PC-3 (cell line): ENCODE results near the gene TRABD2B. TPM values are rescaled to one million over a fixed set of nuclear protein-coding genes. Genes with fewer than 3 reads are reported as not detected.

ENCODE experiments used
- ATAC-seq: fragments of 200-7000 bp; cut with Tn5 transposase; 2 replicates; pipeline ENCODE4 v1.9.1; 2020; ENCODE audit warnings: mild to moderate bottlenecking, moderate library complexity
- BruUV-seq: library from RNA; stranded (reverse); fragments of 400-500 nt; replicated peaks from 2 replicates; lab custom pipeline; 2021; lab: Mats Ljungman, UMichigan
- CTCF ChIA-PET: fragments of 300-600 bp; sonication (Branson Sonifier 250); formaldehyde crosslinking; loops from one replicate; lab custom pipeline; 2022; ENCODE audit warnings: antibody characterized with exemption; lab: Charles Lee
- POLR2A ChIA-PET: fragments of 300-600 bp; sonication (Branson Sonifier 250); formaldehyde crosslinking; loops from one replicate; lab custom pipeline; 2022; ENCODE audit warnings: antibody characterized with exemption; ENCODE audit not compliant: unreplicated experiment; lab: Charles Lee
- DNase-seq: peaks from one replicate; pipeline ENCODE4 v3.0.0-alpha.2; 2015
- H2AFZ ChIP-seq: fragments of 300-600 bp; sonication (generic); 2 replicates; pipeline ENCODE4 v1.6.0; 2016; ENCODE audit warnings: antibody characterized with exemption, low read length
- H3F3A ChIP-seq: fragments of 300-600 bp; sonication (generic); one replicate; pipeline ENCODE4 v1.6.0; 2017; ENCODE audit warnings: antibody characterized with exemption, low read length, control low read depth, mild to moderate bottlenecking; ENCODE audit not compliant: unreplicated experiment
- H3K27ac ChIP-seq: fragments of 300-600 bp; sonication (generic); 2 replicates; pipeline ENCODE4 v1.5.1; 2016; ENCODE audit warnings: mild to moderate bottlenecking, low read length
- H3K27me3 ChIP-seq: fragments of 300-600 bp; sonication (generic); 2 replicates; pipeline ENCODE4 v1.6.1; 2016; ENCODE audit warnings: low read length, mixed read lengths
- H3K36me3 ChIP-seq: fragments of 300-600 bp; sonication (generic); 2 replicates; pipeline ENCODE4 v1.6.1; 2016; ENCODE audit warnings: low read depth, mixed run types, low read length, mixed read lengths
- H3K4me1 ChIP-seq: fragments of 300-600 bp; sonication (generic); 2 replicates; pipeline ENCODE4 v1.5.1; 2016; ENCODE audit warnings: low read length; ENCODE audit not compliant: insufficient read depth
- H3K4me2 ChIP-seq: fragments of 300-600 bp; sonication (generic); 2 replicates; pipeline ENCODE4 v1.6.0; 2016; ENCODE audit warnings: low read length
- H3K4me3 ChIP-seq: fragments of 300-600 bp; sonication (generic); 2 replicates; pipeline ENCODE4 v1.5.1; 2016; ENCODE audit warnings: mild to moderate bottlenecking, low read length, mixed read lengths
- H3K79me2 ChIP-seq: fragments of 300-600 bp; sonication (generic); 2 replicates; pipeline ENCODE4 v1.6.1; 2017; ENCODE audit warnings: low read length, mixed read lengths
- H3K9ac ChIP-seq: fragments of 300-600 bp; sonication (generic); 2 replicates; pipeline ENCODE4 v1.6.0; 2016; ENCODE audit warnings: mild to moderate bottlenecking, low read length
- H3K9me2 ChIP-seq: fragments of 300-600 bp; sonication (generic); replicated peaks from 2 replicates; pipeline ENCODE4 v1.6.1; 2016; ENCODE audit warnings: mixed run types, low read length, mixed read lengths
- H3K9me3 ChIP-seq: fragments of 300-600 bp; sonication (generic); 2 replicates; pipeline ENCODE4 v1.6.1; 2016; ENCODE audit warnings: low read length, mixed read lengths
- H4K20me1 ChIP-seq: fragments of 300-600 bp; sonication (generic); 2 replicates; pipeline ENCODE4 v1.6.1; 2016; ENCODE audit warnings: low read length, mixed read lengths
- EZH2 ChIP-seq: fragments of 300-600 bp; sonication (generic); IDR thresholded peaks from one replicate; pipeline ENCODE4 v1.6.1; 2017; ENCODE audit warnings: antibody characterized with exemption, mild to moderate bottlenecking, low read length; ENCODE audit not compliant: unreplicated experiment
- EZH2phosphoT487 ChIP-seq: fragments of 300-600 bp; sonication (generic); IDR thresholded peaks from 2 replicates; pipeline ENCODE4 v1.6.1; 2018; ENCODE audit warnings: mild to moderate bottlenecking, antibody characterized with exemption, low read length, borderline replicate concordance
- intact Hi-C: fragments of 100-400 bp; cut with micrococcal nuclease; formaldehyde crosslinking; loops from 2 replicates; pipeline ENCODE4 v1.9.0; 2023
- total RNA-seq: library from RNA; depleted of rRNA; stranded (reverse); fragments of >200 nt; gene quantifications from 2 replicates; pipeline ENCODE4 v1.2.3, GENCODE V29; 2014
- TF ChIP-seq, protein P1 (sequence below): fragments of 300-600 bp; sonication (generic); conservative IDR thresholded peaks from 2 replicates; pipeline ENCODE4 v1.5.1; 2017; ENCODE audit warnings: antibody characterized with exemption, low read depth, mild to moderate bottlenecking, low read length

Gene TRABD2B
- total RNA-seq, 1 experiment from 2014 or later = 0.44 TPM

DNA sequence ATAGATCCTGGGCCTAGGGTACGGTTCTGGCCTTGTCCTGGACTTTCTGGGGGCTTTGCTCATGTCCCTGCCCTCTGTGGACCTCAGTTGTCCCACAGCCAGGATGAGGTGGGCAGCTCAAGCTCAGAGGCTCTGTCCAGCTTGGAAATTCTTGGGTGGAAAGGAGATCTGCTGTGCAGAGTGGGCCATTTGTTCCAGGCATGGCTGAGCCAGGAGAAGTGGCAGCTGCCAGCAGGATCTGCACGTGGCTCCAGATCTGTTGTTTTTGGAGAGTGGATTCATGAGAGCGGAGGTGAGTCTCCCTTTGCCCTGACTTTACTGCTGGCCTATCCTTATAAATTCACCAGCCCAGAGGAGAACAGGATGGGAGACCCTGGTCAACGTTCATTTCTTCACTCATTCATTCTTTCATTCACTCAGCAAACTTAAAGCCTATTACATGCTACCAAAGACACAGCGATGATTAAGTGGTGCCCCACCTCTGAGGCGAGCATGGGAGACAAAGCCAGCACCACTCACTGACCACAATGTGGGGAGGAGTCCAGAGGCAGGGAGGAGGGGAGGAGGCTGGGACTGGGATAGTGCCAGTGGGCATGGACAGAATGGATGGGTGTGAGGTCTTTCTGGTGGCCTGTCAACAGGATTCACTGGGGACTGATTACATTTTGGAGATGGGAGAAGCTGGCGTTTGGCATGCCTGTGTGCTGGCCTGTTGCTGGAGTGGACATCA lies 205.1 kb downstream of the TRABD2B start:
- ATAC-seq (peak; percentile 77), DNase-seq (peak; percentile 60)
- no peak overlapping the region for H2AFZ ChIP-seq
- ChIA-PET POLR2A (no interaction called here), CTCF (no interaction called here)
- TF ChIP-seq EZH2phosphoT487 = no peak
- H3K36me3 ChIP-seq = no peaks in the 10 kb centered on the region
- H3K79me2 ChIP-seq = no peaks in the 10 kb centered on the region
- no peaks in the 10 kb centered on the region for H3K27me3 ChIP-seq
- no peaks in the 10 kb centered on the region for H3F3A ChIP-seq
- no peaks in the 10 kb centered on the region for H3K9me2 ChIP-seq
- H3K4me2 ChIP-seq = no peak overlapping the region
- no peak overlapping the region for H3K9ac ChIP-seq
- H3K4me3 ChIP-seq = no peak overlapping the region
- H4K20me1 ChIP-seq = no peaks in the 10 kb centered on the region
- no TSS peak for BruUV-seq
- intact Hi-C loops = no loop called here
- H3K4me1 ChIP-seq = peaks cover 12% of the 10 kb centered on the region
- no peak overlapping the region for H3K27ac ChIP-seq
- no peaks in the 10 kb centered on the region for H3K9me3 ChIP-seq

GRCh38 chr1:47788761-47789160 lies 208.4 kb downstream of the TRABD2B start:
- peak; percentile 56 for DNase-seq
- Histone ChIP-seq H3K9me3 (no peaks in the 10 kb centered on the region), H3K27me3 (no peaks in the 10 kb centered on the region), H4K20me1 (no peaks in the 10 kb centered on the region), H3K4me2 (no peak overlapping the region), H3K4me1 (peaks cover 12% of the 10 kb centered on the region), H3F3A (no peaks in the 10 kb centered on the region), H3K9me2 (no peaks in the 10 kb centered on the region), H3K36me3 (no peaks in the 10 kb centered on the region), H3K4me3 (no peak overlapping the region), H3K79me2 (no peaks in the 10 kb centered on the region), H2AFZ (no peak overlapping the region), H3K9ac (no peak overlapping the region), H3K27ac (no peak overlapping the region)
- no TSS peak for BruUV-seq
- CTCF ChIA-PET = no interaction called here
- intact Hi-C loops = loop anchor here (10.0 kb wide), 1 partner anchor 206 kb away; the partner anchor contains the start of gene TRABD2B
- no peak; the same call in 1 of the 2 replicates for ATAC-seq
- POLR2A ChIA-PET = interaction anchor here (0.6 kb wide), 1 partner anchor 274 kb away, joined by 3 read pairs; no protein-coding TSS in a partner anchor
- TF ChIP-seq, protein P1, sequence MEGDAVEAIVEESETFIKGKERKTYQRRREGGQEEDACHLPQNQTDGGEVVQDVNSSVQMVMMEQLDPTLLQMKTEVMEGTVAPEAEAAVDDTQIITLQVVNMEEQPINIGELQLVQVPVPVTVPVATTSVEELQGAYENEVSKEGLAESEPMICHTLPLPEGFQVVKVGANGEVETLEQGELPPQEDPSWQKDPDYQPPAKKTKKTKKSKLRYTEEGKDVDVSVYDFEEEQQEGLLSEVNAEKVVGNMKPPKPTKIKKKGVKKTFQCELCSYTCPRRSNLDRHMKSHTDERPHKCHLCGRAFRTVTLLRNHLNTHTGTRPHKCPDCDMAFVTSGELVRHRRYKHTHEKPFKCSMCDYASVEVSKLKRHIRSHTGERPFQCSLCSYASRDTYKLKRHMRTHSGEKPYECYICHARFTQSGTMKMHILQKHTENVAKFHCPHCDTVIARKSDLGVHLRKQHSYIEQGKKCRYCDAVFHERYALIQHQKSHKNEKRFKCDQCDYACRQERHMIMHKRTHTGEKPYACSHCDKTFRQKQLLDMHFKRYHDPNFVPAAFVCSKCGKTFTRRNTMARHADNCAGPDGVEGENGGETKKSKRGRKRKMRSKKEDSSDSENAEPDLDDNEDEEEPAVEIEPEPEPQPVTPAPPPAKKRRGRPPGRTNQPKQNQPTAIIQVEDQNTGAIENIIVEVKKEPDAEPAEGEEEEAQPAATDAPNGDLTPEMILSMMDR = no peak
- TF ChIP-seq EZH2phosphoT487 = no peak
- no peak for TF ChIP-seq EZH2

DNA sequence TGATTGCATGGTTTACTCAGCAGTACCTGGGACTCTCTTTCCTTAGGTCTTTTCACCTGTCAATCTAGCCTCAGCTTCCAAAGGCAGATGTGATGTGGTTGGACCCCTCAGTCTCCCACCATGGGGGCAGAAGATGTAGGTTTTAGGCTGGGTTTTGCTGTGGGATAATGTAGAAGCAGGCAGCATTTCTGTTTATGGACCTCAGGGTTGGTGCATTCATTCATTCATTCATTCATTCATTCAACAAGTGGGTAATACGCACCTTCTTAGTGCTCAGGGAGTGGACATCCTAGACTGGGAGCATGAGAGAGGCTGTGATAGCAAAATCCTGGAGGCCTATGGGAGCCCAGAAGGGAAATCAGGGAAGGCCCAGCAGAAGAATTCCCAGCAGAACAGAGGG lies 209.6 kb downstream of the TRABD2B start:
- ChIA-PET POLR2A (interaction anchor here (0.6 kb wide), 1 partner anchor 34 kb away, joined by 3 read pairs; no protein-coding TSS in a partner anchor), CTCF (no interaction called here)
- H3K9me3 ChIP-seq = no peaks in the 10 kb centered on the region
- peaks cover 12% of the 10 kb centered on the region for H3K4me1 ChIP-seq
- H3K9ac ChIP-seq = no peak overlapping the region
- intact Hi-C loops = loop anchor here (10.0 kb wide), 1 partner anchor 207 kb away; the partner anchor contains the start of gene TRABD2B
- no peak overlapping the region for H3K4me2 ChIP-seq
- no peaks in the 10 kb centered on the region for H3K79me2 ChIP-seq
- no peak overlapping the region for H3K27ac ChIP-seq
- no peaks in the 10 kb centered on the region for H3K36me3 ChIP-seq
- no TSS peak for BruUV-seq
- no peak overlapping the region for H2AFZ ChIP-seq
- H3F3A ChIP-seq = no peaks in the 10 kb centered on the region
- DNase-seq (no peak), ATAC-seq (no peak)
- no peaks in the 10 kb centered on the region for H3K27me3 ChIP-seq
- no peaks in the 10 kb centered on the region for H4K20me1 ChIP-seq
- no peak overlapping the region for H3K4me3 ChIP-seq
- H3K9me2 ChIP-seq = no peaks in the 10 kb centered on the region
- TF ChIP-seq, protein P1 = no peak
- TF ChIP-seq EZH2phosphoT487 (no peak), EZH2 (no peak)
